SJCRH30 (cell line): ENCODE results near the gene PELO. TPM values are rescaled to one million over a fixed set of nuclear protein-coding genes. Genes with fewer than 3 reads are reported as not detected.
"Not testable (repeated sequence)": the region's sequence is repeated elsewhere in the genome, so short reads cannot be mapped to it uniquely, and the experiment has no call there.

ENCODE experiments used
- DNase-seq, 2 experiments: peaks; one replicate each; pipeline ENCODE4 v3.0.0-alpha.2; 2015 to 2020
- H3K27ac ChIP-seq: fragments of 250-450 bp; sonication (Bioruptor Pico); 2 replicates; pipeline ENCODE4 v1.5.1; 2020; ENCODE audit warnings: mild to moderate bottlenecking, moderate library complexity
- H3K27me3 ChIP-seq: fragments of 250-450 bp; sonication (Bioruptor Pico); 2 replicates; pipeline ENCODE4 v1.5.1; 2020; ENCODE audit warnings: mild to moderate bottlenecking, moderate library complexity
- H3K36me3 ChIP-seq: fragments of 250-450 bp; sonication (Bioruptor Pico); 2 replicates; pipeline ENCODE4 v1.5.1; 2020; ENCODE audit warnings: mild to moderate bottlenecking, moderate library complexity
- H3K4me1 ChIP-seq: fragments of 250-450 bp; sonication (Bioruptor Pico); 2 replicates; pipeline ENCODE4 v1.5.1; 2020; ENCODE audit warnings: mild to moderate bottlenecking, moderate library complexity
- H3K4me3 ChIP-seq: fragments of 250-450 bp; sonication (Bioruptor Pico); 2 replicates; pipeline ENCODE4 v1.5.1; 2020; ENCODE audit warnings: mild to moderate bottlenecking, moderate library complexity
- H3K9me3 ChIP-seq: fragments of 250-450 bp; sonication (Bioruptor Pico); replicated peaks from 2 replicates; pipeline ENCODE4 v1.5.1; 2020; ENCODE audit warnings: mild to moderate bottlenecking, moderate library complexity
- total RNA-seq: library from RNA; depleted of rRNA; stranded (reverse); fragments of >200 nt; shearing (Covaris generic); gene quantifications from 2 replicates; pipeline ENCODE4 v1.2.3, GENCODE V29; 2014; rRNA removed

PELO gene, protein sequence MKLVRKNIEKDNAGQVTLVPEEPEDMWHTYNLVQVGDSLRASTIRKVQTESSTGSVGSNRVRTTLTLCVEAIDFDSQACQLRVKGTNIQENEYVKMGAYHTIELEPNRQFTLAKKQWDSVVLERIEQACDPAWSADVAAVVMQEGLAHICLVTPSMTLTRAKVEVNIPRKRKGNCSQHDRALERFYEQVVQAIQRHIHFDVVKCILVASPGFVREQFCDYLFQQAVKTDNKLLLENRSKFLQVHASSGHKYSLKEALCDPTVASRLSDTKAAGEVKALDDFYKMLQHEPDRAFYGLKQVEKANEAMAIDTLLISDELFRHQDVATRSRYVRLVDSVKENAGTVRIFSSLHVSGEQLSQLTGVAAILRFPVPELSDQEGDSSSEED
- total RNA-seq: 16.8 and 17.0 TPM in 2 replicates

DNA sequence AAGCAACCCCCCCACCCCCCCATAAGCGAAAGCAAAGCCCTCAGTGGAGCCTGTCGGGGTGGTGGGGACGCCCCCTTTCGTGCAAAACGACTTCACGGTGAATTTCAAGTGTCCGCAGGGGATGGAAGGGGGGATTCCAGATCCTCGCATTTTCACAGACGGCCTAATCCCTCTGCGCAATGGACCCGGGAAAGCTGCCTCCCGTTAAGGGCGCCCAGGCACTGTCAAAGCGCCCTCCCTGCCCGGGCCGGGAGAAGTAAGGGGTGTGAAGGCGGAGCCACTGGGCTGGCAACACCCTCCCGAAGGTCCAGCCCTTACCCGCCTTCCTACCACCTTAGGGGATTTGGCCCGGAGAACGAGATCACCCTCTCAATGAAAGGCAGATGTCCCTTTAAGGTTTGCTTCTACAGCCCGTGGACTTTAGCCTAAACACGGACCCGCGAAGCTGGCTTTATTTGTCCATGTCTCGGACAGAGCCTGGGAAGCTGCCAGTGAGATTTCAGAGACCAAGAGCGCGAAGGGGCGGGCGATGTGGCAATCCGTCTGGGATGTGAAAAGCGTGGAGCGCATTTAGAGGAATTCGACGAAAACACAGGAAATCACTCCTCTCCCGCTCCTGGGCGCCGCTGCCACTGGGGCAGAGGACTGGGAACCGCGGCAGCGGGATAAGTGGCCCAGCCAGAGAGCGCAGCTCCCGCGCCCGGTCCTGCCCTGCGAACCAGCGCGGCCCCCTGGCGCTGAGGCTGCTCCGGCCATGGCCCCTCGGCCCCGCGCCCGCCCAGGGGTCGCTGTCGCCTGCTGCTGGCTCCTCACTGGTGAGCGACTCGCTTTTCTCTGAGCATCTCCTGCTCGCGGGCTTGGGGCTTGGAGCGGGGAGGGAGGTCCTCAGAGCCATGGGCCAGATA lies at the start of gene PELO, which contains the start of gene ITGA1:
TSS of gene PELO (plus strand) at position 317 of the 905 bp plus-strand sequence. CDS start 12,479 bp downstream, outside the sequence.
TSS of gene ITGA1 (plus strand) at position 317 of the 905 bp plus-strand sequence. CDS start at position 755, 438 bp downstream.
- Histone ChIP-seq H3K4me1 (no peaks in the 10 kb centered on the region), H3K27ac (peak within 1 kb of the TSS; percentile 55), H3K4me3 (peak within 1 kb of the TSS; percentile 59), H3K36me3 (no peaks in the 10 kb centered on the region), H3K27me3 (no peaks in the 10 kb centered on the region), H3K9me3 (no peaks in the 10 kb centered on the region)
- peak; percentile 86 to 89 for DNase-seq

DNA sequence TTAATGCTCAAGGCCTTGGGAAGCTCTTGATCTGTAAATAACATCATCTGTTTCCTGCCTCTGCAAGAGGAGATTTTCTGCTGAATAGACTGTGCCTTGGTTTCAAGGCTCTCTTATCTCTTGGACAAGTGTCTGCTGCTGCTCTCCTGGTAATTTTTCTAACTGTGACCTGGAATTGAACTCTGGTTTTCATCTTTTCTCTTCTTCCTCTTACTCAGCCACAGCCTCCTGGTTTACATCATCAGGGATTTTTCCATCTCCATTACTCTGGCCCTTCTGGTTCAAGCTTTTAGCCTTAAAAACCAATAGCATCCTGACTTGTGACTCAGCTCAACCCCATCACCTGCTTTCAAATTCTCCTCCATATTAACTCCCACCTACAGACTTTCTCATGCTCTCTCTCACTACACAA lies 49.6 kb upstream of the PELO start:
- Histone ChIP-seq H3K4me1 (peaks cover 18% of the 10 kb centered on the region), H3K27me3 (no peaks in the 10 kb centered on the region), H3K27ac (no peak overlapping the region), H3K36me3 (no peaks in the 10 kb centered on the region), H3K4me3 (no peak overlapping the region), H3K9me3 (no peaks in the 10 kb centered on the region; the same call in none of the 2 replicates)
- peak in 1 of 2 experiments; percentile 9 for DNase-seq

DNA sequence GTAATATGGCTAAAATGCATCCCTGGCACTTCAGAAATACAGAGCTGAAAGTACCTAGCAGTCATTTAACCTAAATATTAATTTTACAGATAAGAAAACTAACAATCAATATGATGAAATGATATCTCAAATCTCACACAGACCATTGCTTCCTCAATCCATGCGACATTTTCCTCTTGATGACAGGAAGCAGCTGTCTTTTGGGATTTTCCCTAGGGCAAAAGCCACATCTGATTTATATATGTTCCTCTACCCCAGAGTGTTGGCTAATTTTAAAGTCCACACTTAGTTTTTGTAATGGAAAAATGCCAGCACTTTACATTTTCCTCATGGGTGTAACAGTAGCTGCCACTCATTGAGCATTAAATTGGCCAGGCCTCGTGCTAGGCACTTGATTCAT lies 47.7 kb upstream of the PELO start:
- H3K9me3 ChIP-seq: no peaks in the 10 kb centered on the region; the same call in none of the 2 replicates
- no peak overlapping the region for H3K4me3 ChIP-seq
- DNase-seq: peak; percentile 7 to 55
- no peaks in the 10 kb centered on the region for H3K36me3 ChIP-seq
- H3K27ac ChIP-seq: no peak overlapping the region
- no peaks in the 10 kb centered on the region for H3K27me3 ChIP-seq
- peaks cover 18% of the 10 kb centered on the region for H3K4me1 ChIP-seq

DNA sequence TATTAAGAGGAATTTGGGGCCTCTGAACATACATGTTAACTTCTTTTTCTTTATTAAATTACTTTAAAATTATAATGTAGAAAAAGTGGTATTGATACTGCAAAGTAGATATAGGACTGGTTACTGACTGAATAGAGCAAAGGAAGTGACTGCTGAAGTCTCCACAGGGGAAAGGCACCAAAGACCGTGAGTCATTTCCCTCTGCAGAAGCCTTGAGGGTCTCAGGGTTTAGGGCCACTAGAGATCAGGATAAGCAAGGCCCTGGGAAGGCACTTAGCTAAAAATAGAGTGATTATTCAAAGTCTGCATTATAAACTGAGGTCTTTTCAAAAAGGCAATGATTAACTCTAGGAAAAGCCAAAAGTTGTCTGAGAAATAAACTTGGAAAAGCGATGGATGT lies 44.7 kb upstream of the PELO start:
- H3K9me3 ChIP-seq: peaks cover under 1% of the 10 kb centered on the region; the same call in 1 of the 2 replicates
- H3K4me1 ChIP-seq: peaks cover 16% of the 10 kb centered on the region
- no peak overlapping the region for H3K4me3 ChIP-seq
- H3K36me3 ChIP-seq: no peaks in the 10 kb centered on the region
- no peak for DNase-seq
- H3K27me3 ChIP-seq: no peaks in the 10 kb centered on the region
- no peak overlapping the region for H3K27ac ChIP-seq

DNA sequence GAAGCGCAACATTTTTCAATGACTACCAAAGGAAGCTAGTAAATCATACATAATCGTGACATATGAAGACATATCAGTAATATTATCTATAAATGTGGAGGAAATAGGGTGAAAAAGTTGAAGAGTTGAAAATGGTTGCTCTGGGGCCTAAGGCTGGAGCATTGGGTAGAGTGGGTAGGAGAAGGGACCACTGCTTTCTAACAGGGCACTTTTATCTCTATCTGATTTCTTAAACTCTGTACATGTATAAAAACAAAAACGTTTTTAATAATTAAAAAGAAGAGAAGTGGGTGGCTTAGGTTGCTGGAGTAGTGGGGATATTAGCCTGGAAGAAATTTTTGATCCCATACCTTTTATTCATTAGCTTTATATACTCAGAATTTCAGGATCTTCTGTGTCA lies 44.2 kb upstream of the PELO start:
- H3K36me3 ChIP-seq: no peaks in the 10 kb centered on the region
- H3K27me3 ChIP-seq: no peaks in the 10 kb centered on the region
- no peak overlapping the region for H3K4me3 ChIP-seq
- DNase-seq: no peak
- peaks cover 12% of the 10 kb centered on the region for H3K4me1 ChIP-seq
- H3K27ac ChIP-seq: no peak overlapping the region
- 0 out of 2 replicates have a peak, but pooled peaks cover 2% of the 10 kb centered on the region for H3K9me3 ChIP-seq

DNA sequence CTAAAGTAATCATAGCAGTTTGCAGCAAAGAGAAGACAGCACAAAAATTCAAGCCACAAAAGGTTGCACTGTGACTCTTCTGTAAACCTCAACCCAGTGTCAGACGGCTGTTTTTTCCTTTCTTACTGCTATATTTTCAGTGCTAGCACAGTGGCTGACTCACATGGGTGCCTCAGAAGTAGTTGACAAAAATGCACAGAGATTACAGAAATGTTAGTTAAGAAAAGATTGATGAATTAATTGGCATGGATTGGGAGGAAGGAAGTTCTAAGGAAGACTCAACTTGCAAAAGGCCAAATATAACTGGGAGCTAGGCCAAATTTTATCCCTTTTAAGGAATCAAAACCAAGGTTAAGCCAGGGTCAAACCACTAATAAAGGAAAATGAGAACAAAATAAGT lies 43.7 kb upstream of the PELO start:
- Histone ChIP-seq H3K27me3 (no peaks in the 10 kb centered on the region), H3K27ac (no peak overlapping the region), H3K36me3 (no peaks in the 10 kb centered on the region), H3K9me3 (0 out of 2 replicates have a peak, but pooled peaks cover 2% of the 10 kb centered on the region), H3K4me1 (peaks cover 12% of the 10 kb centered on the region), H3K4me3 (no peak overlapping the region)
- DNase-seq: no peak

DNA sequence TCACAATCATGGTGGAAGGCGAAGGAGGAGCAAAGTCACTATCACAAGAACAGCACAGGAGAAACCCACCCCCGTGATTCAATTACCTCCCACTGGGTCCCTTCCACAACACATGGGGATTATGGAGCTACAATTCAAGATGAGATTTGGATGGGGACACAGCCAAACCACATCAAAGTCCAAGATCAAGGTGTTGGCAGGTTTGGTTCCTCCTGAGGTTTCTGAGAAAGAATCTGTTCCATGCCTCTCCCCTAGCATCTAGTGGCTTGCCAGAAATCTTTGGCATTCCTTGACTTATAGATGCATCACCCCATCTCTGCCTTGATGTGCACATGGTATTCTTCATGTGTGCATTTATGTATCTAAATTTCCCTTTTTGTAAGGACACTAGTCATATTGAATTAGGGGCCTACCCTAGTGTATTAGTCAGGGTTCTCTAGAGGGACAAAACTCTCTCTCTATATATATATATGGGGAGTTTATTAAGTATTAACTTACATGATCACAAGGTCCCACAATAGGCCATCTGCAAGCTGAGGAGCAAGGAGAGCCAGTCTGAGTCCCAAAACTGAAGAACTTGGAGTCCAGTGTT lies 42.8 kb upstream of the PELO start:
- H3K4me1 ChIP-seq, H3K27me3 ChIP-seq, DNase-seq, H3K4me3 ChIP-seq, H3K9me3 ChIP-seq, H3K27ac ChIP-seq, H3K36me3 ChIP-seq: not testable (repeated sequence)

DNA sequence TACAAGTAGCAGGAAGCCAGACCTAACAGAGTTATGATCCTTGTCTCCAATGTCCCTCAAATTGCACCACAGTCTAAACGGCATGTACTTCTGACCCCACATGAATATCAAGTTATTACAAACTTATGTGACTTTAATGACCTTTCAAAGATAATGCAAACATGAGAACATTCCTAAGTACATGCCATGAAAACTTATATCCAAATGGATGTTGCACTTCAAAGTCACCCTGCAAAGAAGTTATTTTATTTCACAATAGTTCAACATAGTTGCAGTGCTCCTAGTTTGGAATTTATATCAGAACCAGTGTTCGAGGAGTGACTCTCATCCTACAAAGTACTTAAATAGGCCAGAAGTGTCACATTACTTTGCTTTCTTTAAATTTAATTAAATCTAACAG lies 41.2 kb upstream of the PELO start:
- no peaks in the 10 kb centered on the region for H3K27me3 ChIP-seq
- DNase-seq: no peak
- H3K4me1 ChIP-seq: no peaks in the 10 kb centered on the region
- H3K27ac ChIP-seq: no peak overlapping the region
- H3K4me3 ChIP-seq: no peak overlapping the region
- H3K36me3 ChIP-seq: no peaks in the 10 kb centered on the region
- 0 out of 2 replicates have a peak, but pooled peaks cover 2% of the 10 kb centered on the region for H3K9me3 ChIP-seq

DNA sequence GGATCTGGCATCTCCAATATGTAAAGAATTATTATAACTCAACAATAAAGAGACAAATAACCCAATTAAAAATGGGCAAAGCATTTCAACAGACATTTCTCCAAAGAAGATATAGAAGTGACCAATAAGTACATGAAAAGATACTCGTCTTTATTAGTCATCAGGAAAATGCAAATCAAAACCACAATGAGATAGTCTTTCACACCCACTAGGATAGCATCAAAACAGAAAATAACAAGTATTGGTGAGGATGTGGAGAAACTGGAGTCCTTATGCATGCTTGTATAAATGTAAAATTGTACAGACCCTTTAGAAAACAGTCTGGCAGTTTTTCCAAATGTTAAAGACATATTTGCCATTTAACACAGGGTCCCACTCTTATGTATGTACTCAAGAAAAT lies 39.1 kb upstream of the PELO start:
- Histone ChIP-seq H3K9me3 (0 out of 2 replicates have a peak, but pooled peaks cover 2% of the 10 kb centered on the region), H3K36me3 (no peaks in the 10 kb centered on the region), H3K4me3 (no peak overlapping the region), H3K27ac (no peak overlapping the region), H3K4me1 (no peaks in the 10 kb centered on the region), H3K27me3 (no peaks in the 10 kb centered on the region)
- DNase-seq: no peak

DNA sequence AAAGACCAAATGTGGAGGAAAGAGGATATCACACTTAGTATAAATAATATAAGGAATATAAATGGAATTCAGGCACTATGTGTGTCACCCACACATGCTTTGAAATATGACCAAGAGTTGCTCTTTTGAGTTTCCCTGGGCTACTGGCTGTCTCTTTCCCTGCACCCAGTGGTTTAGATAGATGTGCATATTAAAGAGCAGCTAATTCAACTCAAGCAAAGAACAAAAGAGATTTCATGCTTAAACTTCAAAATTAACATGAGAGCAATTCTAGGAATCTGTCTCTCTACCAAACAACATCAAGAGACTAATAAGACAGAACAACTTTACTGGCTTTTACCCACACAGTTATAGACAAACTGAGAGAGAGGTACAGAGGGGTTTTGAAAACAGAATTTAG lies 38.0 kb upstream of the PELO start:
- no peaks in the 10 kb centered on the region for H3K4me1 ChIP-seq
- H3K9me3 ChIP-seq: 0 out of 2 replicates have a peak, but pooled peaks cover 2% of the 10 kb centered on the region
- no peak for DNase-seq
- no peak overlapping the region for H3K4me3 ChIP-seq
- no peaks in the 10 kb centered on the region for H3K27me3 ChIP-seq
- H3K27ac ChIP-seq: no peak overlapping the region
- H3K36me3 ChIP-seq: no peaks in the 10 kb centered on the region

DNA sequence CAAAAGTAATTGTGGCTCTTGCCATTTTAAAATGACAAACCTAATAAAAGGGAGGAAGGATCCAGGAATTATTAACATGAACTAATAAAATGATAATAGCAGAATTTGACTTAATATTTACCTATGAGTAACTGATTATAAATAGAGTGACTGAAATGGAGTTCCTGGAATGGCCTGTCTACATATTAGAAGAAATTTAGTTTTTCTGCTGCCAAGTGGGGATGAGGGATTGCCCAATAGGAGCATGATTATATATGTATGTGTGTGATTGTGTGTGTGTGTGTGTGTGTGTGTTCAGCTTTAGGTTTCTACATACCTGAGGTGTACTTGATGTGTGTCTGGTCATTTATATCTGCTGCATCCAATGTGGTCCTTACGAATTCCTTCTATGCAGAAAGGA lies 36.6 kb upstream of the PELO start:
- Histone ChIP-seq H3K4me3 (no peak overlapping the region), H3K4me1 (no peaks in the 10 kb centered on the region), H3K9me3 (0 out of 2 replicates have a peak, but pooled peaks cover 2% of the 10 kb centered on the region), H3K27me3 (no peaks in the 10 kb centered on the region), H3K27ac (no peak overlapping the region), H3K36me3 (no peaks in the 10 kb centered on the region)
- no peak for DNase-seq

DNA sequence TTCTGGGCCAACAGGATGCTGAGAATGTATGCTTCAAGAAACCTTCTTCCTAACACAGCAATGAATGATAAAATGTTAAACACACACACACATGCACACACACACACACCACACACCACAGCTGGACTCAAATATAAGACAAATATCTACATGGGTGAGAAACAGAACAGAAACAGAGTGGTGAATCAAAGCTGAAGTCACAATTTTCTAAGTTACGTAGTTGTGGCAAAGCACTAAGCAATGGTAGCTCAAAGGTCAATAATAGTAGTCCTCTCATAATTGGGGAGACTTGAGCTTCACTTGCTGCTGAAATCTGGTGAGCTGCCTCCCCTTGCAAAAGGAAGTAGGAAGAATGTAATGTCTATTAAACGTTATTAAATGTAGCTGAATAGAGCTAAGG lies 33.7 kb upstream of the PELO start:
- no peaks in the 10 kb centered on the region for H3K27me3 ChIP-seq
- H3K36me3 ChIP-seq: no peaks in the 10 kb centered on the region
- H3K4me1 ChIP-seq: no peaks in the 10 kb centered on the region
- DNase-seq: no peak
- no peak overlapping the region for H3K4me3 ChIP-seq
- H3K27ac ChIP-seq: no peak overlapping the region
- no peaks in the 10 kb centered on the region for H3K9me3 ChIP-seq

DNA sequence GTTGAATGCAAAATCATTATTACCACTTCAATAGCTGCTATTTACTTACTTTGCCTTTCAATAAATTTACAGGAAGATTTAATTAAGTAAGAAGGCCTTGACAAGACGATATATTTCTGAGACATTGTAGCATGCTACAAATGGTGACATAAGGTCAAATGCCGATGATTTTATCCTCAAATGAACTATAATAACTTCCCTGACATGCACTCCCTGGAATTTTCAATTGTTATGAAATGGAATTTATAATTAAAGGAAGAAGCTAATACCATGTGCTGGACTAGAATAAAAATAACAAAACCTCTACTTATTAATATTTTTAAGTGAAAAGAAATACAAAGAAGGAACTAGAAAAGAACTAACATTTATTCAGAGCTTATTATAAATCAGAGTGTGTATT lies 30.2 kb upstream of the PELO start:
- no peak overlapping the region for H3K27ac ChIP-seq
- no peak for DNase-seq
- H3K9me3 ChIP-seq: no peaks in the 10 kb centered on the region
- H3K27me3 ChIP-seq: no peaks in the 10 kb centered on the region
- H3K36me3 ChIP-seq: no peaks in the 10 kb centered on the region
- H3K4me3 ChIP-seq: no peak overlapping the region
- H3K4me1 ChIP-seq: no peaks in the 10 kb centered on the region

DNA sequence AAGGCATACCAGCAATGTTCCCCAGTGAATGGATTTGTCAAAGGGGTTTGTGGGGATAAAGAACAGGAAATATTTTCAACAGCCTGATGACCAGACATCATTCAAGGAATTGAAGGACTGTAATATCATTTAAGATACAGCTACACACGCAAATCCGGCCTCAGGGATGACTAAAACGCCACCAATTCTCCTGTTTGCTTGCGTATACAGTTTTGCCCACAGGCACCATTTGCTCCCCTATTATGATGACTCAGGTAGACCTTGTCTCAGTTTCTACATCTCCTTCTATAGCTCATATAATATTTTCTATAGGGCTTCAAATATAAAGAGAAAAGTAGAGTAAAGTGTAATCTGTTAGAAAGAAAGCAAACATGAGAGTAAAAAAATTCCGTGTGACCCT lies 29.7 kb upstream of the PELO start:
- Histone ChIP-seq H3K27ac (no peak overlapping the region), H3K27me3 (no peaks in the 10 kb centered on the region)
- DNase-seq: no peak

More for the DNA sequence above, 29.7 kb upstream of the PELO start:
- no peaks in the 10 kb centered on the region for H3K36me3 ChIP-seq
- no peak overlapping the region for H3K4me3 ChIP-seq
- H3K4me1 ChIP-seq: no peaks in the 10 kb centered on the region
- H3K9me3 ChIP-seq: no peaks in the 10 kb centered on the region
